Panc1 (cell line): ENCODE data around the gene WNT3. TPM values are rescaled to one million over a fixed set of nuclear protein-coding genes. Genes with fewer than 3 reads are reported as not detected.

Experiments used
- ATAC-seq: fragments of 200-7000 bp; cut with Tn5 transposase; 2 replicates; pipeline ENCODE4 v1.9.1; 2020; ENCODE audit warnings: mild to moderate bottlenecking, moderate library complexity
- BruUV-seq: library from RNA; stranded (reverse); fragments of 400-500 nt; replicated peaks from 2 replicates; lab custom pipeline; 2021; lab: Mats Ljungman, UMichigan
- CTCF ChIA-PET: fragments of 300-600 bp; sonication (Branson Sonifier 250); formaldehyde crosslinking; loops from one replicate; lab custom pipeline; 2022; ENCODE audit warnings: antibody characterized with exemption; lab: Charles Lee
- POLR2A ChIA-PET: fragments of 300-600 bp; sonication (Branson Sonifier 250); formaldehyde crosslinking; loops from one replicate; lab custom pipeline; 2022; ENCODE audit warnings: antibody characterized with exemption; lab: Charles Lee
- DNase-seq: peaks from one replicate; pipeline ENCODE4 v3.0.0-alpha.2; 2010; ENCODE audit warnings: low read depth, low spot score
- H3K27ac ChIP-seq: 2 replicates; pipeline ENCODE4 v1.5.1; 2011; ENCODE audit warnings: mild to moderate bottlenecking, low read length, inconsistent platforms
- H3K27me3 ChIP-seq: fragments of 200-500 bp; sonication (Bioruptor generic); 2 replicates; pipeline ENCODE4 v1.6.0; 2014; ENCODE audit warnings: low read length, inconsistent platforms; ENCODE audit not compliant: control insufficient read depth, insufficient read depth
- H3K36me3 ChIP-seq: fragments of 200-500 bp; sonication (Bioruptor generic); 2 replicates; pipeline ENCODE4 v1.5.1; 2014; ENCODE audit warnings: inconsistent platforms, mild to moderate bottlenecking, low read length, moderate library complexity; ENCODE audit not compliant: control insufficient read depth, insufficient read depth
- H3K4me1 ChIP-seq: 2 replicates; pipeline ENCODE4 v1.5.1; 2011; ENCODE audit warnings: inconsistent platforms, mild to moderate bottlenecking, low read length, moderate library complexity; ENCODE audit not compliant: control insufficient read depth, insufficient read depth
- H3K4me3 ChIP-seq, 2 experiments: 2 replicates each; pipeline ENCODE4 v1.5.1; 2011 to 2012; ENCODE audit warnings: low read depth in 2 of 2, low read length in 2 of 2, mild to moderate bottlenecking in 2 of 2, inconsistent platforms in 1 of 2, moderate library complexity in 1 of 2
- H3K9me3 ChIP-seq: fragments of 200-500 bp; sonication (Bioruptor generic); 2 replicates; pipeline ENCODE4 v1.5.1; 2014; ENCODE audit warnings: low read depth, mild to moderate bottlenecking, inconsistent platforms, low read length, moderate library complexity; ENCODE audit not compliant: control insufficient read depth, insufficient read depth
- POLR2AphosphoS5 ChIP-seq: IDR thresholded peaks from 2 replicates; pipeline ENCODE4 v1.6.1; 2012; ENCODE audit warnings: mild to moderate bottlenecking, low read depth, low read length, moderate library complexity
- SIN3A ChIP-seq: IDR thresholded peaks from 2 replicates; pipeline ENCODE4 v1.6.1; 2012; ENCODE audit warnings: low read depth, mild to moderate bottlenecking, low read length, moderate library complexity, borderline replicate concordance; ENCODE audit not compliant: insufficient read depth
- TCF7L2 ChIP-seq: IDR thresholded peaks from 2 replicates; pipeline ENCODE4 v1.6.1; 2011; ENCODE audit warnings: mild to moderate bottlenecking, low read depth, low read length, inconsistent platforms
- in situ Hi-C: cut with HindIII; loops from 2 replicates; pipeline ENCODE4 v1.10.0; 2016; ENCODE audit warnings: low sequenced_read_pairs, low pct_unique_long_range_greater_than_20kb
- intact Hi-C: fragments of 100-400 bp; cut with micrococcal nuclease; formaldehyde crosslinking; loops from one replicate; pipeline ENCODE4 v1.10.0; 2022; ENCODE audit not compliant: unreplicated experiment
- total RNA-seq: library from RNA; stranded (reverse); gene quantifications from one replicate; pipeline ENCODE4 v1.2.1, GENCODE V29; 2021; ENCODE audit not compliant: unreplicated experiment
- TF ChIP-seq, protein P1 (sequence below): fragments of 450-650 bp; IDR thresholded peaks from 2 replicates; pipeline ENCODE4 v1.5.1; 2017; ENCODE audit warnings: mild to moderate bottlenecking
- TF ChIP-seq, protein P2 (sequence below), 2 experiments: IDR thresholded peaks; 2 replicates each; pipeline ENCODE4 v1.6.1; 2011 to 2012; ENCODE audit warnings: low read depth in 2 of 2, control low read depth in 1 of 2, low read length in 1 of 2, mild to moderate bottlenecking in 1 of 2, moderate library complexity in 1 of 2; ENCODE audit not compliant: insufficient read depth in 1 of 2

Gene WNT3
- total RNA-seq, 1 experiment from 2014 or later = 3.4 TPM

DNA sequence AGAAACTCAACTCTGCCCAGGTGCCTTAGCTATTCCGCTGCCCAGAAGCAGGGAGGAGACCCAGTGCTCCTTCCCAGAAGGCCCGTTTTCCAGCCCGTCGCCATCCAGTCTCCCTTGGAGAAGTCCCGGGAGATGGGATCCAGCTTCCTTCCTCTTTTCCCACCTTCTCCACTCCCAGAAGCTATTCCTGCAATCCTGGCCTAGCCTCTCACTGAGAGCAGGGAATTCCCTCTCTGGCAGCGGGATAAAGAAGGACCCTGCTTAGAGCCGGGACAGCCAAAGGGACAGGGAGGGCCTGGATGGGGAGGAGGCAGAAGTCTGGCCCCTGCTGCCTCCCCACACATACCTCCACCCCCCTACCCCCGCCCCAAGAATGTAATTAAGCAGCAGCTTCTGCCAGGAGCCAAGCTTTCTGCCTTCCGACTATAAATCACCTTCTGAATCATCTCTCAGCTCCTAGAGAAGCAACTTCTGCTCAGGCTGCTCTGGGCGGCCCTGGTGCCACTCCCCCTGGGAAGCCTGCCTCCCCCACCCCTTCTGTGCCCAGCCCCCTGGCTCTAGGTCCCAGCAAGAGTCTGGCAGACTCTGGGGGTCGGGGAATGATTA, 6.4 kb downstream of the WNT3 start:
- Histone ChIP-seq H3K27me3 (no peaks in the 10 kb centered on the region), H3K36me3 (no peaks in the 10 kb centered on the region), H3K4me3 (no peak overlapping the region), H3K27ac (no peak overlapping the region), H3K4me1 (no peaks in the 10 kb centered on the region), H3K9me3 (no peaks in the 10 kb centered on the region)
- in situ Hi-C loops (no loop called here), intact Hi-C loops (no loop called here)
- CTCF ChIA-PET = interaction anchor here (0.6 to 1.5 kb wide), 2 partner anchors 10 to 75 kb away, joined by 4 to 8 read pairs; no protein-coding TSS in a partner anchor
- BruUV-seq = no TSS peak
- POLR2A ChIA-PET = no interaction called here
- DNase-seq (no peak), ATAC-seq (no peak)
- TF ChIP-seq TCF7L2 = no peak
- TF ChIP-seq, protein P1, sequence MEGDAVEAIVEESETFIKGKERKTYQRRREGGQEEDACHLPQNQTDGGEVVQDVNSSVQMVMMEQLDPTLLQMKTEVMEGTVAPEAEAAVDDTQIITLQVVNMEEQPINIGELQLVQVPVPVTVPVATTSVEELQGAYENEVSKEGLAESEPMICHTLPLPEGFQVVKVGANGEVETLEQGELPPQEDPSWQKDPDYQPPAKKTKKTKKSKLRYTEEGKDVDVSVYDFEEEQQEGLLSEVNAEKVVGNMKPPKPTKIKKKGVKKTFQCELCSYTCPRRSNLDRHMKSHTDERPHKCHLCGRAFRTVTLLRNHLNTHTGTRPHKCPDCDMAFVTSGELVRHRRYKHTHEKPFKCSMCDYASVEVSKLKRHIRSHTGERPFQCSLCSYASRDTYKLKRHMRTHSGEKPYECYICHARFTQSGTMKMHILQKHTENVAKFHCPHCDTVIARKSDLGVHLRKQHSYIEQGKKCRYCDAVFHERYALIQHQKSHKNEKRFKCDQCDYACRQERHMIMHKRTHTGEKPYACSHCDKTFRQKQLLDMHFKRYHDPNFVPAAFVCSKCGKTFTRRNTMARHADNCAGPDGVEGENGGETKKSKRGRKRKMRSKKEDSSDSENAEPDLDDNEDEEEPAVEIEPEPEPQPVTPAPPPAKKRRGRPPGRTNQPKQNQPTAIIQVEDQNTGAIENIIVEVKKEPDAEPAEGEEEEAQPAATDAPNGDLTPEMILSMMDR = no peak
- TF ChIP-seq, protein P2, sequence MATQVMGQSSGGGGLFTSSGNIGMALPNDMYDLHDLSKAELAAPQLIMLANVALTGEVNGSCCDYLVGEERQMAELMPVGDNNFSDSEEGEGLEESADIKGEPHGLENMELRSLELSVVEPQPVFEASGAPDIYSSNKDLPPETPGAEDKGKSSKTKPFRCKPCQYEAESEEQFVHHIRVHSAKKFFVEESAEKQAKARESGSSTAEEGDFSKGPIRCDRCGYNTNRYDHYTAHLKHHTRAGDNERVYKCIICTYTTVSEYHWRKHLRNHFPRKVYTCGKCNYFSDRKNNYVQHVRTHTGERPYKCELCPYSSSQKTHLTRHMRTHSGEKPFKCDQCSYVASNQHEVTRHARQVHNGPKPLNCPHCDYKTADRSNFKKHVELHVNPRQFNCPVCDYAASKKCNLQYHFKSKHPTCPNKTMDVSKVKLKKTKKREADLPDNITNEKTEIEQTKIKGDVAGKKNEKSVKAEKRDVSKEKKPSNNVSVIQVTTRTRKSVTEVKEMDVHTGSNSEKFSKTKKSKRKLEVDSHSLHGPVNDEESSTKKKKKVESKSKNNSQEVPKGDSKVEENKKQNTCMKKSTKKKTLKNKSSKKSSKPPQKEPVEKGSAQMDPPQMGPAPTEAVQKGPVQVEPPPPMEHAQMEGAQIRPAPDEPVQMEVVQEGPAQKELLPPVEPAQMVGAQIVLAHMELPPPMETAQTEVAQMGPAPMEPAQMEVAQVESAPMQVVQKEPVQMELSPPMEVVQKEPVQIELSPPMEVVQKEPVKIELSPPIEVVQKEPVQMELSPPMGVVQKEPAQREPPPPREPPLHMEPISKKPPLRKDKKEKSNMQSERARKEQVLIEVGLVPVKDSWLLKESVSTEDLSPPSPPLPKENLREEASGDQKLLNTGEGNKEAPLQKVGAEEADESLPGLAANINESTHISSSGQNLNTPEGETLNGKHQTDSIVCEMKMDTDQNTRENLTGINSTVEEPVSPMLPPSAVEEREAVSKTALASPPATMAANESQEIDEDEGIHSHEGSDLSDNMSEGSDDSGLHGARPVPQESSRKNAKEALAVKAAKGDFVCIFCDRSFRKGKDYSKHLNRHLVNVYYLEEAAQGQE (IDR thresholded peaks at IDR 0.05; ENCODE audit: insufficient read depth in 1 of 2, low read depth in 2 of 2, low read length in 1 of 2) = no peak
- TF ChIP-seq POLR2AphosphoS5 = no peak

DNA sequence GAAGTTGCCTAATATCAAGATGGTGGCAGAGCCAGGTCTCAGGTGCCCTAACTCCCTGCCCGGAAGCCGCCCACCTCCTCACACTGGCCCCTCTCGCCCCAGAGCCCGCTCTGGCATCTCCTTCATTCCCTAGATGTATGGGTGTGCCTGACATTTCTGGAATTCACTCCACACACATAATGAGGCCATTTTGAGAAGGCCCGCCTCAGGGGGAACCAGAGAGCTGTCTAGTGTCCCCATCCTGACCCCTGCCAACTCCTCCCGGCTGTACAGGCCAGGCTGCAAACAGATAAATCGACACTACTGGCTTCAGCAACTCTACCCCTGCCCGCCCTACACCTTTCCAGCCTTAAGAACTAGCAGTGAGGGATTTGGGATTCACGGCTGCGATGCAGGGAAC, 7.7 kb downstream of the WNT3 start:
- H3K4me1 ChIP-seq = no peaks in the 10 kb centered on the region
- BruUV-seq = no TSS peak
- no peak for DNase-seq
- no peaks in the 10 kb centered on the region for H3K36me3 ChIP-seq
- intact Hi-C loops = no loop called here
- in situ Hi-C loops = no loop called here
- ATAC-seq = no peak
- H3K9me3 ChIP-seq = no peaks in the 10 kb centered on the region
- no peaks in the 10 kb centered on the region for H3K27me3 ChIP-seq
- H3K27ac ChIP-seq = no peak overlapping the region
- ChIA-PET CTCF (interaction anchor here (1.1 kb wide), 1 partner anchor 23 kb away, joined by 3 read pairs; no protein-coding TSS in a partner anchor), POLR2A (no interaction called here)
- H3K4me3 ChIP-seq = no peak overlapping the region
- TF ChIP-seq, protein P1 = no peak
- TF ChIP-seq, protein P2 (IDR thresholded peaks at IDR 0.05; ENCODE audit: insufficient read depth in 1 of 2, low read depth in 2 of 2, low read length in 1 of 2) = no peak
- TF ChIP-seq TCF7L2 = no peak
- TF ChIP-seq POLR2AphosphoS5 = no peak
- TF ChIP-seq SIN3A = no peak
